Keratinocyte (primary cell): ENCODE measurements around the gene HSPBP1. TPM values are rescaled to one million over a fixed set of nuclear protein-coding genes. Genes with fewer than 3 reads are reported as not detected.

ENCODE experiments used
- DNase-seq: peaks from one replicate; pipeline ENCODE4 v3.0.0-alpha.2; 2011; ENCODE audit warnings: low read depth, missing footprints, low spot score
- FAIRE-seq: peaks from 2 replicates; lab custom pipeline; 2011; peaks lifted over from hg19 to GRCh38; lab: Jason Lieb, UNC
- H2AFZ ChIP-seq: 2 replicates; pipeline ENCODE4 v1.6.0; 2012; ENCODE audit warnings: low read length, control low read depth, inconsistent platforms; ENCODE audit not compliant: control insufficient read depth
- H3K27ac ChIP-seq: 2 replicates; pipeline ENCODE4 v1.5.1; 2011; ENCODE audit warnings: low read length; ENCODE audit not compliant: control insufficient read depth, insufficient read depth
- H3K27me3 ChIP-seq: 3 replicates; pipeline ENCODE4 v1.6.0; 2011; ENCODE audit warnings: low read length; ENCODE audit not compliant: control insufficient read depth, insufficient read depth; ENCODE audit errors: extremely low read depth
- H3K36me3 ChIP-seq, 2 experiments: 2 replicates in 1 of 2; 3 replicates in 1 of 2; pipeline ENCODE4 v1.5.1; 2011; ENCODE audit warnings: low read length in 2 of 2, mild to moderate bottlenecking in 1 of 2; ENCODE audit not compliant: control insufficient read depth in 2 of 2, insufficient read depth in 2 of 2; ENCODE audit errors: extremely low read depth in 1 of 2
- H3K4me1 ChIP-seq: 3 replicates; pipeline ENCODE4 v1.5.1; 2011; ENCODE audit warnings: low read length; ENCODE audit not compliant: control insufficient read depth, insufficient read depth; ENCODE audit errors: extremely low read depth
- H3K4me2 ChIP-seq: 3 replicates; pipeline ENCODE4 v1.6.0; 2011; ENCODE audit warnings: low read depth, low read length; ENCODE audit not compliant: control insufficient read depth, insufficient read depth; ENCODE audit errors: extremely low read depth
- H3K4me3 ChIP-seq, 3 experiments: fragments of 200-600 bp in 1 of 3; sonication (generic) in 1 of 3; 2 replicates in 2 of 3; 3 replicates in 1 of 3; pipeline ENCODE4 v1.5.1; 2011 to 2016; ENCODE audit warnings: low read length in 3 of 3, mild to moderate bottlenecking in 3 of 3, control low read depth in 2 of 3, inconsistent platforms in 1 of 3, low read depth in 1 of 3, mixed read lengths in 1 of 3, mixed run types in 1 of 3, moderate library complexity in 1 of 3; ENCODE audit not compliant: control insufficient read depth in 2 of 3, insufficient read depth in 2 of 3; ENCODE audit errors: extremely low read depth in 1 of 3
- H3K79me2 ChIP-seq: 2 replicates; pipeline ENCODE4 v1.6.0; 2012; ENCODE audit warnings: low read length; ENCODE audit not compliant: control insufficient read depth, insufficient read depth
- H3K9ac ChIP-seq: 3 replicates; pipeline ENCODE4 v1.6.0; 2011; ENCODE audit warnings: low read length; ENCODE audit not compliant: control insufficient read depth, insufficient read depth; ENCODE audit errors: extremely low read depth
- H3K9me1 ChIP-seq: 3 replicates; pipeline ENCODE4 v1.6.0; 2011; ENCODE audit warnings: low read length; ENCODE audit not compliant: control insufficient read depth, insufficient read depth; ENCODE audit errors: extremely low read depth
- H3K9me3 ChIP-seq: 2 replicates; pipeline ENCODE4 v1.5.1; 2012; ENCODE audit warnings: low read depth, low read length; ENCODE audit not compliant: control insufficient read depth
- H4K20me1 ChIP-seq: 3 replicates; pipeline ENCODE4 v1.6.0; 2011; ENCODE audit warnings: low read length; ENCODE audit not compliant: control insufficient read depth, insufficient read depth; ENCODE audit errors: extremely low read depth
- EZH2 ChIP-seq: IDR thresholded peaks from one replicate; pipeline ENCODE4 v1.6.1; 2012; ENCODE audit warnings: inconsistent platforms, mild to moderate bottlenecking, low read length, moderate library complexity
- dilution Hi-C: fragments of 300-500 bp; cut with MboI; formaldehyde crosslinking; loops from one replicate; pipeline ENCODE4 v1.7.0; 2020; ENCODE audit warnings: low sequenced_read_pairs; ENCODE audit not compliant: extremely low pct_ligation_motif_present
- polyA plus RNA-seq, 5 experiments: library from polyadenylated mRNA; depleted of rRNA in 3 of 5; stranded (reverse) in 3 of 5; stranded (forward) in 1 of 5; unstranded in 1 of 5; fragments of >200 nt; gene quantifications; 1 replicate in 1 of 5; 2 replicates in 3 of 5; 3 replicates in 1 of 5; pipeline versions ENCODE4 v1.2.1 to v1.2.3, GENCODE V29; 2011 to 2012; ENCODE audit warnings: missing spikeins in 2 of 5, low read depth in 1 of 5, low replicate concordance in 1 of 5
- TF ChIP-seq, protein P1 (sequence below), 3 experiments: IDR thresholded peaks in 1 of 3; conservative IDR thresholded peaks in 1 of 3; optimal IDR thresholded peaks in 1 of 3; 2 replicates in 2 of 3; 3 replicates in 1 of 3; pipeline versions ENCODE3 to v1.5.1; 2011; ENCODE audit warnings: low read length in 3 of 3, mild to moderate bottlenecking in 3 of 3, moderate library complexity in 2 of 3, control low read depth in 1 of 3, inconsistent platforms in 1 of 3; ENCODE audit not compliant: insufficient read depth in 2 of 3; ENCODE audit errors: extremely low read depth in 1 of 3

Gene HSPBP1
- polyA plus RNA-seq, 1 donor (not counting 4 experiments of a cell fraction or from before 2014, with no cell fraction given): 20.2 TPM

GRCh38 chr19:55325172-55325571, 45.3 kb upstream of the HSPBP1 start, which contains the start of gene TMEM150B:
Gene TMEM150B (minus strand): TSS chr19:55325341. CDS start chr19:55321036, 4,305 bp downstream.
- peaks cover 12% of the 10 kb centered on the region for H3K27me3 ChIP-seq
- H3K4me2 ChIP-seq: no peak within 1 kb of the TSS
- no peaks in the 10 kb centered on the region for H3K79me2 ChIP-seq
- dilution Hi-C loops: no loop called here
- H3K4me3 ChIP-seq: no peak within 1 kb of the TSS
- no peak within 1 kb of the TSS for H2AFZ ChIP-seq
- no peak for TF ChIP-seq EZH2
- TF ChIP-seq, protein P1, sequence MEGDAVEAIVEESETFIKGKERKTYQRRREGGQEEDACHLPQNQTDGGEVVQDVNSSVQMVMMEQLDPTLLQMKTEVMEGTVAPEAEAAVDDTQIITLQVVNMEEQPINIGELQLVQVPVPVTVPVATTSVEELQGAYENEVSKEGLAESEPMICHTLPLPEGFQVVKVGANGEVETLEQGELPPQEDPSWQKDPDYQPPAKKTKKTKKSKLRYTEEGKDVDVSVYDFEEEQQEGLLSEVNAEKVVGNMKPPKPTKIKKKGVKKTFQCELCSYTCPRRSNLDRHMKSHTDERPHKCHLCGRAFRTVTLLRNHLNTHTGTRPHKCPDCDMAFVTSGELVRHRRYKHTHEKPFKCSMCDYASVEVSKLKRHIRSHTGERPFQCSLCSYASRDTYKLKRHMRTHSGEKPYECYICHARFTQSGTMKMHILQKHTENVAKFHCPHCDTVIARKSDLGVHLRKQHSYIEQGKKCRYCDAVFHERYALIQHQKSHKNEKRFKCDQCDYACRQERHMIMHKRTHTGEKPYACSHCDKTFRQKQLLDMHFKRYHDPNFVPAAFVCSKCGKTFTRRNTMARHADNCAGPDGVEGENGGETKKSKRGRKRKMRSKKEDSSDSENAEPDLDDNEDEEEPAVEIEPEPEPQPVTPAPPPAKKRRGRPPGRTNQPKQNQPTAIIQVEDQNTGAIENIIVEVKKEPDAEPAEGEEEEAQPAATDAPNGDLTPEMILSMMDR (optimal IDR thresholded peaks at IDR 0.05 in 1 of 3, IDR thresholded peaks at IDR 0.05 in 1 of 3, conservative IDR thresholded peaks at IDR 0.05 in 1 of 3; ENCODE audit: extremely low read depth in 1 of 3, insufficient read depth in 2 of 3, low read length in 3 of 3): no peak
- no peak within 1 kb of the TSS for H3K27ac ChIP-seq
- no peaks in the 10 kb centered on the region for H3K9me1 ChIP-seq
- no peaks in the 10 kb centered on the region for H3K9me3 ChIP-seq
- no peak within 1 kb of the TSS for H3K9ac ChIP-seq
- no peaks in the 10 kb centered on the region for H4K20me1 ChIP-seq
- no peak for FAIRE-seq
- H3K4me1 ChIP-seq: no peaks in the 10 kb centered on the region
- H3K36me3 ChIP-seq: no peaks in the 10 kb centered on the region
- no peak for DNase-seq

GRCh38 chr19:55324662-55325061, 44.8 kb upstream of the HSPBP1 start:
- TF ChIP-seq EZH2: no peak
- TF ChIP-seq, protein P1 (optimal IDR thresholded peaks at IDR 0.05 in 1 of 3, IDR thresholded peaks at IDR 0.05 in 1 of 3, conservative IDR thresholded peaks at IDR 0.05 in 1 of 3; ENCODE audit: extremely low read depth in 1 of 3, insufficient read depth in 2 of 3, low read length in 3 of 3): no peak
- dilution Hi-C loops: no loop called here
- H4K20me1 ChIP-seq: no peaks in the 10 kb centered on the region
- no peak overlapping the region for H2AFZ ChIP-seq
- H3K36me3 ChIP-seq: no peaks in the 10 kb centered on the region
- no peaks in the 10 kb centered on the region for H3K4me1 ChIP-seq
- H3K9me1 ChIP-seq: no peaks in the 10 kb centered on the region
- H3K27me3 ChIP-seq: peaks cover 17% of the 10 kb centered on the region
- H3K9me3 ChIP-seq: no peaks in the 10 kb centered on the region
- H3K4me3 ChIP-seq: no peak overlapping the region
- no peak overlapping the region for H3K4me2 ChIP-seq
- no peak overlapping the region for H3K27ac ChIP-seq
- FAIRE-seq (no peak), DNase-seq (no peak)
- no peaks in the 10 kb centered on the region for H3K79me2 ChIP-seq
- no peak overlapping the region for H3K9ac ChIP-seq
